Endothelial cell of umbilical vein (primary cell): ENCODE measurements around the gene CALCR. TPM values are rescaled to one million over a fixed set of nuclear protein-coding genes. Genes with fewer than 3 reads are reported as not detected.

Source experiments
- BruUV-seq: library from RNA; stranded (reverse); fragments of 400-500 nt; replicated peaks from 2 replicates; lab custom pipeline; 2021; lab: Mats Ljungman, UMichigan
- CTCF ChIA-PET: fragments of 300-600, 350-600 bp; sonication (Branson Sonifier 250); formaldehyde crosslinking; loops from one replicate; lab custom pipeline; 2021; ENCODE audit warnings: antibody characterized with exemption, inconsistent platforms; lab: Charles Lee
- POLR2A ChIA-PET: fragments of 300-600, 350-600 bp; sonication (Branson Sonifier 250); formaldehyde crosslinking; loops from one replicate; lab custom pipeline; 2021; ENCODE audit warnings: antibody characterized with exemption, inconsistent platforms; lab: Charles Lee
- DNase-seq: peaks from one replicate; pipeline ENCODE4 v3.0.0-alpha.2; 2011; ENCODE audit warnings: low read depth, low spot score
- FAIRE-seq: peaks from 2 replicates; lab custom pipeline; 2011; peaks lifted over from hg19 to GRCh38; lab: Jason Lieb, UNC
- H2AFZ ChIP-seq: 2 replicates; pipeline ENCODE4 v1.6.0; 2012; ENCODE audit warnings: low read depth, low read length, control low read depth, inconsistent platforms
- H3K27ac ChIP-seq: 2 replicates; pipeline ENCODE4 v1.5.1; 2011; ENCODE audit warnings: low read depth, mild to moderate bottlenecking, control low read depth, low read length, moderate library complexity; ENCODE audit not compliant: insufficient read depth
- H3K27me3 ChIP-seq, 2 experiments: 2 replicates each; pipeline versions ENCODE4 v1.6.0 to v1.6.1; 2011; ENCODE audit warnings: low read length in 2 of 2, mixed read lengths in 1 of 2; ENCODE audit not compliant: control insufficient read depth in 2 of 2, insufficient read depth in 2 of 2
- H3K36me3 ChIP-seq, 2 experiments: 2 replicates in 1 of 2; 3 replicates in 1 of 2; pipeline ENCODE4 v1.5.1; 2011; ENCODE audit warnings: low read length in 2 of 2, mild to moderate bottlenecking in 1 of 2, moderate library complexity in 1 of 2; ENCODE audit not compliant: control insufficient read depth in 2 of 2, insufficient read depth in 2 of 2; ENCODE audit errors: extremely low read depth in 1 of 2
- H3K4me1 ChIP-seq: 3 replicates; pipeline ENCODE4 v1.5.1; 2011; ENCODE audit warnings: mild to moderate bottlenecking, low read length; ENCODE audit not compliant: control insufficient read depth, insufficient read depth; ENCODE audit errors: extremely low read depth
- H3K4me2 ChIP-seq: 2 replicates; pipeline ENCODE4 v1.6.1; 2011; ENCODE audit warnings: low read length, control low read depth, mixed read lengths; ENCODE audit not compliant: insufficient read depth
- H3K4me3 ChIP-seq, 3 experiments: fragments of 200-600 bp in 1 of 3; sonication (generic), shearing (Covaris generic) in 1 of 3; replicated peaks in 1 of 3; 2 replicates each; pipeline ENCODE4 v1.5.1; 2011 to 2016; ENCODE audit warnings: control low read depth in 3 of 3, low read length in 3 of 3, mild to moderate bottlenecking in 2 of 3, inconsistent platforms in 1 of 3, low read depth in 1 of 3, moderate library complexity in 1 of 3; ENCODE audit not compliant: insufficient read depth in 1 of 3
- H3K79me2 ChIP-seq: 2 replicates; pipeline ENCODE4 v1.6.0; 2012; ENCODE audit warnings: low read length, inconsistent platforms; ENCODE audit not compliant: control insufficient read depth, insufficient read depth
- H3K9ac ChIP-seq: replicated peaks from 2 replicates; pipeline ENCODE3; 2011; ENCODE audit warnings: low read length, control low read depth; ENCODE audit not compliant: insufficient read depth; ENCODE audit errors: extremely low read depth
- H3K9me1 ChIP-seq: replicated peaks from 3 replicates; pipeline ENCODE4 v1.6.0; 2011; ENCODE audit warnings: mild to moderate bottlenecking, low read length; ENCODE audit not compliant: control insufficient read depth, insufficient read depth; ENCODE audit errors: extremely low read depth
- H3K9me3 ChIP-seq: replicated peaks from 2 replicates; pipeline ENCODE4 v1.5.1; 2012; ENCODE audit warnings: low read length, inconsistent platforms; ENCODE audit not compliant: control insufficient read depth, insufficient read depth
- H4K20me1 ChIP-seq: replicated peaks from 2 replicates; pipeline ENCODE3; 2011; ENCODE audit warnings: mild to moderate bottlenecking, low read length; ENCODE audit not compliant: control insufficient read depth, insufficient read depth; ENCODE audit errors: extremely low read depth
- EZH2 ChIP-seq: IDR thresholded peaks from 2 replicates; pipeline ENCODE4 v1.6.1; 2012; ENCODE audit warnings: borderline replicate concordance, low read depth, mild to moderate bottlenecking, moderate library complexity, low read length, inconsistent platforms; ENCODE audit not compliant: severe bottlenecking
- FOS ChIP-seq: IDR thresholded peaks from 2 replicates; pipeline ENCODE4 v1.6.1; 2011; ENCODE audit warnings: mild to moderate bottlenecking, low read length, moderate library complexity, borderline replicate concordance; ENCODE audit not compliant: insufficient read depth
- GATA2 ChIP-seq: IDR thresholded peaks from 2 replicates; pipeline ENCODE4 v1.7.0; 2011; ENCODE audit warnings: low read depth, mild to moderate bottlenecking, moderate library complexity, mixed read lengths, low read length; ENCODE audit not compliant: insufficient read length, insufficient read depth
- JUN ChIP-seq: IDR thresholded peaks from 2 replicates; pipeline ENCODE4 v1.6.1; 2011; ENCODE audit warnings: borderline replicate concordance, low read depth; ENCODE audit not compliant: insufficient read length, insufficient read depth
- MAX ChIP-seq: IDR thresholded peaks from 2 replicates; pipeline ENCODE4 v1.6.1; 2011; ENCODE audit not compliant: insufficient read depth, insufficient read length
- MYC ChIP-seq: IDR thresholded peaks from one replicate; pipeline ENCODE4 v1.6.1; 2011; ENCODE audit warnings: mild to moderate bottlenecking, low read depth, low read length
- POLR2A ChIP-seq: IDR thresholded peaks from 2 replicates; pipeline ENCODE4 v1.6.1; 2012; ENCODE audit warnings: low read depth, mild to moderate bottlenecking, control low read depth, low read length
- POLR2AphosphoS5 ChIP-seq: IDR thresholded peaks from 2 replicates; pipeline ENCODE4 v1.6.1; 2012; ENCODE audit warnings: low read depth, mild to moderate bottlenecking, control low read depth, low read length, moderate library complexity; ENCODE audit not compliant: insufficient read depth
- dilution Hi-C: fragments of 300-500 bp; cut with MboI; formaldehyde crosslinking; loops from one replicate; pipeline ENCODE4 v1.15.0; 2019; ENCODE audit warnings: low sequenced_read_pairs; ENCODE audit not compliant: extremely low pct_ligation_motif_present
- intact Hi-C: fragments of 100-400 bp; cut with micrococcal nuclease; formaldehyde crosslinking; loops from one replicate; pipeline ENCODE4 v1.10.0; 2022
- polyA plus RNA-seq, 4 experiments: library from polyadenylated mRNA; depleted of rRNA in 3 of 4; stranded (reverse) in 3 of 4; unstranded in 1 of 4; fragments of >200 nt; gene quantifications; 2 replicates each; pipeline versions ENCODE4 v1.2.1 to v1.2.3, GENCODE V29; 2011 to 2012; ENCODE audit warnings: missing spikeins in 1 of 4
- total RNA-seq: library from RNA; stranded (reverse); gene quantifications from 2 replicates; pipeline ENCODE4 v1.2.3, GENCODE V29; 2021

The CALCR gene
- total and polyA plus RNA-seq, 2 donors (not counting 3 experiments of a cell fraction or from before 2014, with no cell fraction given), result not detected

GRCh38 chr7:93579431-93579830 is 4.9 kb upstream of the CALCR start:
- CTCF ChIA-PET, result no interaction called here
- no peaks in the 10 kb centered on the region for H3K79me2 ChIP-seq
- H3K36me3 ChIP-seq, result no peaks in the 10 kb centered on the region
- H3K27ac ChIP-seq, result no peak overlapping the region
- peaks cover 17 to 34% of the 10 kb centered on the region in 2 experiments for H3K27me3 ChIP-seq
- H3K4me1 ChIP-seq, result no peaks in the 10 kb centered on the region
- H3K4me2 ChIP-seq, result no peak overlapping the region
- FAIRE-seq, result no peak
- H2AFZ ChIP-seq, result no peak overlapping the region
- H3K9ac ChIP-seq, result no peak overlapping the region
- no peak for TF ChIP-seq GATA2
- TF ChIP-seq EZH2, result no peak
- TF ChIP-seq MAX, result no peak
- TF ChIP-seq MYC, result no peak
- TF ChIP-seq POLR2A, result no peak
- no peak for TF ChIP-seq FOS
- no peak for TF ChIP-seq POLR2AphosphoS5
- TF ChIP-seq JUN, result no peak
- no peaks in the 10 kb centered on the region for H4K20me1 ChIP-seq
- POLR2A ChIA-PET, result no interaction called here
- BruUV-seq, result no TSS peak
- no peak overlapping the region for H3K4me3 ChIP-seq
- dilution Hi-C loops (no loop called here), intact Hi-C loops (no loop called here)
- no peaks in the 10 kb centered on the region for H3K9me1 ChIP-seq
- DNase-seq, result no peak
- no peaks in the 10 kb centered on the region for H3K9me3 ChIP-seq

- Histone ChIP-seq H3K27ac (no peak overlapping the region), H3K9me1 (no peaks in the 10 kb centered on the region), H3K36me3 (no peaks in the 10 kb centered on the region), H3K4me3 (no peak overlapping the region), H3K9me3 (no peaks in the 10 kb centered on the region), H4K20me1 (no peaks in the 10 kb centered on the region), H3K27me3 (peaks cover 23 to 40% of the 10 kb centered on the region in 2 experiments), H2AFZ (no peak overlapping the region), H3K4me2 (no peak overlapping the region), H3K4me1 (no peaks in the 10 kb centered on the region), H3K79me2 (no peaks in the 10 kb centered on the region), H3K9ac (no peak overlapping the region)
- ChIA-PET POLR2A (no interaction called here), CTCF (no interaction called here)
- no peak for TF ChIP-seq JUN
- BruUV-seq, result no TSS peak
- FAIRE-seq (no peak), DNase-seq (no peak)
- intact Hi-C loops, result no loop called here
- dilution Hi-C loops, result no loop called here
These were observed 4.2 kb upstream of the CALCR start for GRCh38 chr7:93578762-93579161.
